Chondrocyte (in vitro differentiated cells): ENCODE data around the gene APOBR. TPM values are rescaled to one million over a fixed set of nuclear protein-coding genes. Genes with fewer than 3 reads are reported as not detected.

Experiments
- DNase-seq: peaks from one replicate; pipeline ENCODE4 v3.0.0; 2021; ENCODE audit warnings: mixed read lengths, low spot score
- H3K27ac Mint-ChIP-seq: one replicate; pipeline ENCODE4 v1.8.0; 2021; ENCODE audit warnings: mild to moderate bottlenecking, moderate library complexity, mixed read lengths; ENCODE audit not compliant: unreplicated experiment
- H3K27me3 Mint-ChIP-seq: 2 replicates; pipeline ENCODE4 v1.8.0; 2021; ENCODE audit warnings: low read depth, mixed read lengths
- H3K36me3 Mint-ChIP-seq: 2 replicates; pipeline ENCODE4 v1.8.0; 2021; ENCODE audit warnings: low read depth, mixed read lengths
- H3K4me1 Mint-ChIP-seq: 2 replicates; pipeline ENCODE4 v1.8.0; 2021; ENCODE audit warnings: low read depth, mild to moderate bottlenecking, mixed read lengths
- H3K4me3 Mint-ChIP-seq: one replicate; pipeline ENCODE4 v1.8.0; 2021; ENCODE audit warnings: mild to moderate bottlenecking, moderate library complexity, mixed read lengths; ENCODE audit not compliant: unreplicated experiment
- H3K9me3 Mint-ChIP-seq: 2 replicates; pipeline ENCODE4 v1.8.0; 2021; ENCODE audit warnings: low read depth, mixed read lengths
- CTCF ChIP-seq: fragments of 200-600 bp; sonication (generic); IDR thresholded peaks from 2 replicates; pipeline ENCODE4 v1.5.0; 2021; ENCODE audit warnings: antibody characterized with exemption, mild to moderate bottlenecking, moderate library complexity
- total RNA-seq: library from RNA; stranded (reverse); gene quantifications from 3 replicates; pipeline ENCODE4 v1.2.1, GENCODE V29; 2021

Gene APOBR
- total RNA-seq, 1 donor from 2014 or later = 0.07 TPM

- peak overlapping the region; percentile 78 for H3K27ac Mint-ChIP-seq
- peaks cover 7% of the 10 kb centered on the region for H3K4me1 Mint-ChIP-seq
- H3K36me3 Mint-ChIP-seq = no peaks in the 10 kb centered on the region
- TF ChIP-seq CTCF = no peak
- DNase-seq = no peak
- no peaks in the 10 kb centered on the region for H3K9me3 Mint-ChIP-seq
- no peaks in the 10 kb centered on the region for H3K27me3 Mint-ChIP-seq
- H3K4me3 Mint-ChIP-seq = no peak overlapping the region
Observed at GRCh38 chr16:28513484-28514181, 19.2 kb downstream of the APOBR start.

- Mint-ChIP-seq H3K27me3 (no peaks in the 10 kb centered on the region), H3K27ac (peak overlapping the region; percentile 78), H3K9me3 (no peaks in the 10 kb centered on the region), H3K36me3 (no peaks in the 10 kb centered on the region), H3K4me1 (peaks cover 7% of the 10 kb centered on the region), H3K4me3 (no peak overlapping the region)
- no peak for DNase-seq
- no peak for TF ChIP-seq CTCF
Observed at GRCh38 chr16:28514246-28514645, 19.8 kb downstream of the APOBR start.

- TF ChIP-seq CTCF = no peak
- H3K27me3 Mint-ChIP-seq = peaks cover 1% of the 10 kb centered on the region
- H3K4me3 Mint-ChIP-seq = no peak overlapping the region
- H3K36me3 Mint-ChIP-seq = no peaks in the 10 kb centered on the region
- no peaks in the 10 kb centered on the region for H3K9me3 Mint-ChIP-seq
- H3K27ac Mint-ChIP-seq = no peak overlapping the region
- no peak for DNase-seq
- H3K4me1 Mint-ChIP-seq = peaks cover 11% of the 10 kb centered on the region
Observed at GRCh38 chr16:28520672-28521071, 26.2 kb downstream of the APOBR start.

- peaks cover 11% of the 10 kb centered on the region for H3K4me1 Mint-ChIP-seq
- no peak for TF ChIP-seq CTCF
- no peak overlapping the region for H3K4me3 Mint-ChIP-seq
- no peaks in the 10 kb centered on the region for H3K36me3 Mint-ChIP-seq
- no peak for DNase-seq
- H3K9me3 Mint-ChIP-seq = no peaks in the 10 kb centered on the region
- peaks cover 1% of the 10 kb centered on the region for H3K27me3 Mint-ChIP-seq
- H3K27ac Mint-ChIP-seq = no peak overlapping the region
Observed at GRCh38 chr16:28521436-28521835, 27.0 kb downstream of the APOBR start.

- no peak for TF ChIP-seq CTCF
- Mint-ChIP-seq H3K27ac (no peak overlapping the region), H3K27me3 (peaks cover 1% of the 10 kb centered on the region), H3K4me1 (peaks cover 11% of the 10 kb centered on the region), H3K36me3 (no peaks in the 10 kb centered on the region), H3K9me3 (no peaks in the 10 kb centered on the region), H3K4me3 (no peak overlapping the region)
- DNase-seq = no peak
Observed at GRCh38 chr16:28522792-28523191, 28.3 kb downstream of the APOBR start.
